Measurements from ENCODE around the gene EEF1AKMT4.

EEF1AKMT4 gene

DNA sequence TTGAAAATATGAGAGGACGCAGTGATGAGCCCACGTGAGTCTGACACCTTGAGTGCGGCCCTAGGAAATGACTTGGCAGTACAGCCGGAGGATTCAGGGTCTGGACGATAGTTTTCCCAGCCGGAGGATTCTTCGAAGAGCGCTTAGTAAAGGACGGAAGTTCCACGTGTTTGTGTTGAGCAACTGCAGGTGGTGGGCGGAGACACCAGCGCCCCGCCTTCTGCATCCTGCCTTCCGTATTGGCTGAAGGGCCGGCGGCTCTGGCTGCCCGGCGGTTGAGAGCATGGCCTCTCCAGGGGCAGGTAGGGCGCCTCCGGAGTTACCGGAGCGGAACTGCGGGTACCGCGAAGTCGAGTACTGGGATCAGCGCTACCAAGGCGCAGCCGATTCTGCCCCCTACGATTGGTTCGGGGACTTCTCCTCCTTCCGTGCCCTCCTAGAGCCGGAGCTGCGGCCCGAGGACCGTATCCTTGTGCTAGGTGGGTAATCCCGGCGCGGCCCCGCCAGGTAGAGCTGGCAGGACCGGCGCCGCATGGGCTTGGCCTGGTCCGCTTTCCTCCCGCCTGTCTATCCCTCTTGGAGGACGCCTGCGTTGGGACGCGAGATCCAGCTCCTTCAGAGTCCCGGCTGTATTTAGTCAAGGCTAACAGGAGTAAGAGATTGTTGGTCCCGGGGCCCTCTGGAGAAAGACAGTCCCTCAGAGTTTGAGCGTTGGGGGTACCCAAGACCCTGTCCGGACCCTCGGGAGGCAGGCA lies at the start of gene EEF1AKMT4:
Gene EEF1AKMT4 (plus strand): TSS at position 261 of the 755 bp plus-strand sequence. CDS start 23 bp downstream, at position 284.
- DNase-seq, result peak; percentile 90 to 96

DNA sequence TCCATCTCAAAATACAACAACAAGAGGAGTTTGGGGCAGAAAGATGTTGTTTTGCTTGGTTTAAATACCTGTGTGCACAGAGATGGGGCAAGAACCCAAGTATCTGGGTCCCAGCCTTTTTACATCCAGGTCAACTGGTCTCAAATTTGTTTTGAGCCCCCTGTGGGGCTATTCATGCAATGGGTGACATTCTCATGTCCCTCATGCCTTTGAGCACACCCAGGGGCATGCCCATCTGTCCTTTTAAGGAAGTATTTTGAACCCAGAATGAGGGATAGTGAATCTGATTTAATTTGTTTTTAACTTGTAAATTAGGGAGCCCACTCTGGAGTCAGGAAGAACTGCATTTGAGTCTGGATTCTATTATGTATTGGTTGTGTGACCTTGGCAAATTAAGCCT lies 48.6 kb upstream of the EEF1AKMT4 start:
- no peak for DNase-seq

DNA sequence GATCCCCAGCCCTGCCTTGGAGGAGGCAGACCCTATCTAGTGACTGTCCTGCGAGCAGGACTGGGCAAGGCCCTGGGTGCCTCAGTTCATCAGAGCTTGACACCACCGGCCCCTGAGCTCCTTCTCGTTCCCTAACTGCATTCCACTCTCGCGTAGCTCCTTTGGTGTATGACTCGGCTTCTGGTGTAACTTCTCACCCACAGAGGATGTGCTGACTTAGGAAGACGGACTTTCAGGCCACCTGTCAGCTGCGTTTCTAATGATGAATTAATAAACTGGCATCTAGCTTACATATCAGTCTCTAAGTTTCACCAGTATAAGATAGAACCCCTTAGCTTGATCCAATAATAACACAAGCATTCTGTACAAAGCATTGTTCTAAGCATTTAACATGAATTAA lies 45.9 kb upstream of the EEF1AKMT4 start:
- DNase-seq, result no peak

DNA sequence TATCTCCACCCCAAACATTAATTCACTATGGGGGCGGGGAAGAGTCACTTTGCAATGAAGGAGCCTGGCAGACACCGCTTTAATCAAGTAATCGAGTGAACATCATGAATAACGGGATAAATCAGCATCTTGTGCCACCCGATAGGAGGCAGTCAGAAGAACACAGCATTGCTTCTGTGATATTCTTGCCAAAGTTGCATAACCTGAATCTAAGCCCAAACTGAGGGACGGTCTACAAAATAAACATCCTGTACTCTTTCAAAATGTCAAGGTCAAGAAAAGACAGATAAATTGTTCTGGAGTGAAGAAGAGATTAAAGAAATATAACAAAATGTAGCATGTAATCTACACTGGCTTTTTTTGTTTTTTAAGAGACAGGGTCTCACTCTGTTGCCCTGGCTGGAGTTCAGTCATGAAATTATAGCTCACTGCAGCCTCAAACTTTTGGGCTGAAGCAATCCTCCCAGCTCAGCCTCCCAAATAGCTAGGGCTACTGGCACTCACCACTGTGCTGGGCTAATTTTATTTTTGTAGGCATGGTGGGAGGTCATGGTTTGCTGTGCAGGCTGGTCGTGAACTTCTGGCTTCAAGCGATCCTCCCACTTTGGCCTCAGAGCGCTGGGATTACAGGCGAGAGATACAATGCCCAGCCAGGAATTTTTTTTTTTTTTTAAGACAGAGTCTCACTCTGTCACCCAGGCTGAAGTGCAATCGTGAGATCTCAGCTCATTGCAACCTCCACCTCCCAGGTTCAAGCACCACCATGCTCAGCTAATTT lies 40.1 kb upstream of the EEF1AKMT4 start:
- no peak for DNase-seq

DNA sequence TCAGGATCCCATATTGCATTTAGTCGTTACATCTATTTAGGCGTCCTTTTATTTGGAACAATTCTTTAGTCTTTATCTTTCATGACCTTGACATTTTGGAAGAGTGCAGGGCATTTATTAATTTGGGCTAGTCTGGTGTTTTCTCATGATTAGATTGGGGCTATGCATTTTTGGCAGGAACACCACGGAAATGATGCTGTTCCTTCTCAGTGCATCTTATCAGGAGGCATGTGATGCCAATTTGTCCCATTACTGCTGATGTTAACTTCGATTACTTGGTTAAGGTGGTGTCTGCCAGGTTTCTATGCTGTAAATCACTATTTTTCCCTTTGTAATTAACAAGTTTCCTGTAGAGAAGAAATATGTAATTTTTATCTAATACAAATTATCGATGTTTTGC lies 38.2 kb upstream of the EEF1AKMT4 start:
- no peak for DNase-seq

DNA sequence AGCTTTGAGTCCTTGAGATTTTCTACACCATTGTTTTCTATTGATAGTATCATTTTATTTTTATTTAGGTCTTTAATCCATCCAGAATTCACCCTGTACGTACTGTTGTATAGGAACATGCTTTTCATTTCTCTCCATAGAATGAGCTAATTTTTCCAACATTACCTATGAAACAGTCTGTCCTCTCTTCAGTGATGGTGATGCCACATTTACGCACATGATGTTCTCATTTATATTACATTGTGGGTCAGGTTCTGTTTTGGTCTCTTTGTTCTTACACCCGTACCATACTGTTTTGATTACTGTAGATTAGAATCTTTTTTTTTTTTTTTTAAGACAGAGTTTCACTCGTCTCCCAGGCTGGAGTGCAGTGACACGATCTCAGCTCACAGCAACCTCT lies 37.8 kb upstream of the EEF1AKMT4 start:
- DNase-seq, result no peak

DNA sequence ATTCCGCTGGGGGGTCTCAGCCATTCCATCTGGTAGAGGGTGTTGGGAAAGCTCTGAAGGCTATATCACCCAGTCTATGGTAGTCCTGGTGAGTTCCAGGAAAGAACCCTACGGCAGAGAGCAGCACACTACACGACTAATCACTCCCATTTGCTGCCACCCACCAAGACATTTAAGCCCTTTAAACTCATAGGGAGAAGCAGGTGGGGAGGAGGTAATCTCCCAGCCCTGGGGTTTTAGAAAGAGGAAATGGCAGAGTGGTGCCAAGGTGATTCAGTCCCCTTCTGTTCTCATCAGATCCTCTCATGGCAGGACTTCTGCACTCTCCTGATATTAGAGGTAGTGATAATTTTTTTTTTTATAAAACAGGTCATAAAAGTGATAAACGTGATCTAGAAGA lies 30.7 kb upstream of the EEF1AKMT4 start:
- DNase-seq, result no peak

DNA sequence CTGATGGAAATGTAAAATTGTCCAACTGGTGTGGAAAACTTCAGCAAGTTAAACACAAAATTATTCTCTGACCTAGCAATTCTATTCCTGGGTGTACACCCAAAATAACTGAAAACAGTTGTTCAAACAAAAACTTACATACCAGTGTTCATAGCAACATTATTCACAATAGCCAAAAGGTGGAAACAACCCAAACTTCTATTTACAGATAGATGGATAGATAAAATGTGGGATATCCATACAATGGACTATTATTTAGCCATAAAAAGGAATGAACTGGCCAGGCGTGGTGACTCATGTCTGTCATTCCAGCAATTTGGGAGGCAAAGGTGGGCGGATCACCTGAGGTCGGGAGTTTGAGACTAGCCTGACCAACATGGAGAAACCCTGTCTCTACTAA lies 27.0 kb upstream of the EEF1AKMT4 start:
- DNase-seq, result no peak

DNA sequence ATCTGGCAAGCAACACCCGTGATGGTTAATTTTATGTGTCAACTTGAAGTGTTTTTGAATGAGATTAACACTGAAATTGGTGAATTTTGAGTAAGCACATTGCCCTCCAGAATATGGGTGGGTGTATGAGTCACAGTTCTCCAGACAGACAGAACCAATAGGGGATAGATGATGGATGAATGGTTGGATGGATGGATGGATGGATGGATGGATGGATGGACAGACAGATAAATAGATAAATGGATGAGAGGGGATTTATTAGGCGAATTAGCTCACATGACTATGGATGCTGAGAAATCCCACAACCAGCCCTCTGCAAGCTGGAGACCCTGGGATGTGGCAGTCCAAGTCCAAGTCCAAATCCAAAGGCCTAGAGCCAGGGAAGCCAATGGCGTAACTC lies 25.5 kb upstream of the EEF1AKMT4 start:
- DNase-seq, result no peak

DNA sequence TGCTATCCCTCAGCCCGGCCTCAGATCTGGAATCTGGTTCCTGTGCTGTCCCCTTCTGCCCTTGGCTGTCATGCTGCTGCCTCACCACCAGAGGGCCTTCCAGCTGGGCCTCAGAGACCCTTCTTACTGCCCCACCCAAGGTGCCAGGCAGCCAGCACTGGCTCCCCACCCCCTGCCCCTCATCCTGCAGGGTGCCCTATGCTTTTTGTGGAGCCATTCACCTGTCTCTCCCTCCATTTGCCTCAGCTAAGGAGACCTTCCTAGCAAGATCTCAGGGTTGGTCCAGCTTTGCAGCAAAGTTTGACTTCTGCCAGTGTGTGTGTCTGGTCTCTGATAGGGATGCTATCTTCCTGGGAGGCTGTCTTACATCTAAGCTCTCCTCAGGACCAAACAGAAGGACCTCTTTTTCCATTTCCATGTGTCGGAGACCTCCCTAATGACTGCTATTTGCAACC lies 22.0 kb upstream of the EEF1AKMT4 start:
- peak; percentile 44 to 48 for DNase-seq

DNA sequence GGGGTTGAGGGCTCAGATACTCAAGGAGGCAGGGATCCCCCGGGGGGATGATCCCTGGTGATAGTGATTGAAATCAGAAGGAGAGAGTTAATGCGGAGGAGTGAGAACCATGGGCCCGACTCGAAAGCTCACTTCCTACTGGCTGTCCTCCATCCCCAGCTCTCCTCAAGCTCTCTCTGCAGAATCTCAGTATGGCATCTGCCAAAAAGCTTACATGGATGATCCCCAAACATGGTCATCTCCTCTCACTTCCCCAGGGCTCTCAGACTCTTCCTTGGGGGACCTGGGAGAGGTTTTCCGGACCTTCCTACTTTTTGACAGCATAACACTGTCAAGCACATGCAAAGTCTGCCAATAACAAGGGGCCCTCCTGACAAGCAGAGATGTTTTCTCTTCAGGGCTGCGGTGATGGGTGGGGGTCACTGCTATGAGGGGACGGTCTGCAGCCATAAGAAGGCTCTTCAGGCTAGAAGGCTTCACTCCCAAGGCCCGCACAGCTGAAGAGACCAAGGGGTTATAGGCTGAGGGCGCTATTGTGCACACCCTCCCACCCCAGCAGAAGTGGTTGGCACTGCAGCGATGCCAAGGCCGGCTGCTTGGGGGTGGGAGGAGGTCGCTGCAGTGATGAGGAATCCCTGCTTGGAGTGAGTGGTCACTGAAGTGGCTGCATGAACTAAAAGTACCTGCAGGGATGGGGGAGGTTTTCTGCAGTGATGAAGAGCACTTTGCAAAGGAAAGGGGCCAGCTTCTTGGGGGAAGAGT lies 20.9 kb upstream of the EEF1AKMT4 start:
- no peak for DNase-seq

DNA sequence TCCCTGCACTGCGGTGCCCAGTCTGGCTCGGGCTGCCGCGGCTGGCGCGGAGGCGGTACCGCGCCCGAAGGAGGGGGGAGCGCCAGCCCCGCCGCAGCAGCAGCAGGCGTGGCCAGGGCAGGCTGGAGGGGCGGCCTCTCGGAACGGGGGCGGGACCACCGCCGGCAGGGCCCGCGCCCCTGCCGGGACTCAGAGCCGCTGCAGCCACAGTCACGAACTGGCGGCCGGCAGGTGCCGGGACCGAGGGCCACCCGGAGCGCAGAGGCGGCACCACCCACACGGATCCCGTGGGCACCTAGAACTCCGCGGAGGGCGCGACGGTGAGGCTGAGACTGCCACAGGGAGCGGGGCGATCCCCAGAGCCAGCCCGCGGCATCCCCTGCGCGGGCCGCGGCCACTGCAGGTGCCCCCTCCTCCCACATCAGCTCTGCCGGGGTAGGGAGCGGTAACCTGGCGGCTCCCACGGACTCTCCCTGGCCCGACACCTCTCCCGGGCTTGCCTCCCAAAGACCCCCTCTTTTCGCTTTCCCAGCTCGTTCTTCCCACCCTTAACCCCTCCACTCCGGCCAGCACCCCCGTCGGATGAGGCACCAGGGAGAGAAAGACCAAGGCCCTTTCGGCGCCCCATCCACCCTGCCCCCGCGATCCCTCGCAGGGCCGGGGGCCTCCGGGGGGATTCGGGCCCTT lies 19.9 kb upstream of the EEF1AKMT4 start, which contains the start of gene VWA5B2:
Gene VWA5B2 (plus strand): TSS at position 192 of the 687 bp plus-strand sequence. CDS start 944 bp downstream, outside the sequence.
- DNase-seq, result peak; percentile 64 to 67

DNA sequence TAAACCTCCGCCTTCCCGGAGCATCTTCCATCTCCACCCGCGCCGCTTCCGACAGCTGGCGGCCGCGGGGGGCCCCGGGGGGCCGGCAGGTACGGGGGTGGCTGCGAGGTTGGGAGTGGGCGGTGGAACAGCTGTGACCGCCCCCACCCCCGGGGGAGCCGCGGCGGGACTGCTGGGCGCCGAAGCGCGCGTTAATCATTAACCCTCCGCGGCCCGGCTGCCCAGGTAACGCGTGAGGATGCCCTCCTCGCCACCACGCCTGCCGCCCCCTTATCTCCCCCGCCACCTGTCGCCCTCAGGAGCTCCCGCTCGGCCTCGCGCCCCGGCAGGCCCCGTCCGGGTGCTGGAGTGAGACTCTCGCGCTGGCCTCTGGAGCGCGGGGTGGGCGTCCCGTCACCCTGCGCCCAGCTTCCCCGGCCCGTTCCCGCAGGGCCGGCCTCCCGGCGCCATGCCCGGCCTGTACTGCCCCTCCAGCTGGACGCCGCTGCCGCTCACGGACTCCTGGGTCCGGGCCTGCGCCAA lies 19.3 kb upstream of the EEF1AKMT4 start:
- DNase-seq, result peak in 1 of 2 experiments; percentile 26

DNA sequence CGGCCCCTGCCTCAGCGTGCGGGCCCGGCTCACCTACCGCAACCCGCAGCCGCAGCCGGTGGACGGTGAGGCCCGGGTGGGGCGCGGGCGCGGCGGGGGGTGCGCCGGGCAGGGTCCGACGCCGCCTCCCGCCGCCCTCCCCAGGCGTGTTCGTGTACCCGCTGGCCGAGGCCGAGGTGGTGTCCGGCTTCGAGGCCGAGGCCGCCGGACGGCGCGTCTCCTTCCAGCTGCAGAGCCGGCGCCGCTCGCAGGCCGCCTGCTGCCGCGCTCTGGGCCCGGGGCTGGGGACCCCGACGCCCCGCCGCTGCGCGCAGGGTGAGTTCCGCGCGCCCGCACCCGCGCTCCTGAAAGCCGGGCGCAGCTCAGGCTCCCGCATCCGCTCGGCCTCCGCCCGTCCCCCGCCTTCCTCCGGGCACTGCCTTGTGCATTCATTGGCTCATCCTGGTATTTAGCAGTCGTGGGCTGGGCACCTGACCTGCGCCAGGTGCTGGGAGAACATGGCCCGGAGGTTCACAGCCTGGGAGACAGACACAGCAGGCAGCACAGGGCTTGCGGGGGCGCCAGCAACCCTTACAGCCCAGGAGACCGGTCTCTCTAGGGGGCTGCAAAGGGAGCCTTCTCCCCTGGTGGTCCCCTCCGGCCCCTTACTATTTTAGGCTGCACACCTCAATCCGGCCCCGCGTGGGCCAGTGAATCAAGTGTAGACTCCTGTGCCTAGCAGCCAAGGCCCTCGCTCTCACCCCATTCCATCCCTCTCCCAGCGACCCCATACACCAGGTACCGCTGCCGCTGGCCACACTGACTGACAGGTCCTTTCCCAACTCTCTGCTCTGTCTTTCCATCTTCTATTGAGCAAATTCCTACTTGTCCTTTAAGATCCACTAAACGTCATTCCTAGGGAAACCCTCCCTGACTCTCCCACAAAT lies 18.6 kb upstream of the EEF1AKMT4 start:
- DNase-seq, result no peak

DNA sequence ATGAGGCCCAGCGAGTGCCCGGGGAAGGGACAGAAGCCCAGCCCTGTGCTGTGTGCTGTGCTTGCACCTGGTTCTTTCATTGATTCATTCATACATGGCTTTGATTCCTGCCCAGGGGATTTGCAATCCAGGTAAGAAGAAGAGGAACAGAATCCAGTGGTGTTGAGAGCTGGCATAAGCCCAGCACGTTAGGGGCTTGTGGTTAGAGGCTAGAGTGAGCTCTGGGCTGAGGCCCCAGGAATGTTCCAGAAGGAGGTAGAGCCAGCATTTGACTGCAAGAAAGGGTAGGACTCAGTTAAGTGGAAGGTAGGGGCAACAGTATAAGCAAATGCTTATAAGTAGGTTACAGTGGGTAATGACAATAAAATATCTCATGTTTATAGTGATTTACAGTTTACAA lies 17.8 kb upstream of the EEF1AKMT4 start:
- DNase-seq, result no peak

DNA sequence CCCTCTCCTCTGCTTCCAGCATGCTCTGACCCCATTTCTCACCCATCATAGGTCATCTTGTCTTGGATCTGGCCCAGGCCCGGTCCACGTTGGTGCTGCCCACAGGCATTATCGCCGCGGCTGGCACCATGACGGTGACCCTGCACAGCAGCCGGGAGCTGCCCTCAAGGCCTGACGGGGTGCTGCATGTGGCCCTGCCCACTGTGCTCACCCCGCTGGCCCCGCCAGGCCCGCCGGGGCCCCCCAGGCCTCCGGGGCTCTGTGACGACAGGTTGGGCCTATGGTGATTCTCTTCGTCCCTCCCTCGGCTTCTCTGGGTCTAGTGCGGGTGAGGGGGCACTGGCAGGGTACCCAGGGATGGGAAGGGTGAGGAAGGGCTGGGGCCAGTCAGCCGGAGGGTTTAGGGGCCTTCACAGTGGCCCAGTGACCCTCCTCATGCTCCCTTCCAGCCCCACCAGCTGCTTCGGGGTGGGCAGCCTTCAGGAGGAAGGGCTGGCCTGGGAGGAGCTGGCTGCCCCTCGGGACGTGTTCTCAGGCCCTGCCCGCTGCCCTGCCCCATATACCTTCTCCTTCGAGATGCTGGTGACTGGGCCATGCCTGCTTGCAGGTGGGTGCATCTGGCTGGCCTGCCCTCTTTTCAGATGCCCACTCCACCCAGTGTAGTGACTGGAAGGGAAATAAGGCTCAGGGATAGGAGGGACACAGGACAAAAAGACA lies 16.2 kb upstream of the EEF1AKMT4 start:
- DNase-seq, result no peak

DNA sequence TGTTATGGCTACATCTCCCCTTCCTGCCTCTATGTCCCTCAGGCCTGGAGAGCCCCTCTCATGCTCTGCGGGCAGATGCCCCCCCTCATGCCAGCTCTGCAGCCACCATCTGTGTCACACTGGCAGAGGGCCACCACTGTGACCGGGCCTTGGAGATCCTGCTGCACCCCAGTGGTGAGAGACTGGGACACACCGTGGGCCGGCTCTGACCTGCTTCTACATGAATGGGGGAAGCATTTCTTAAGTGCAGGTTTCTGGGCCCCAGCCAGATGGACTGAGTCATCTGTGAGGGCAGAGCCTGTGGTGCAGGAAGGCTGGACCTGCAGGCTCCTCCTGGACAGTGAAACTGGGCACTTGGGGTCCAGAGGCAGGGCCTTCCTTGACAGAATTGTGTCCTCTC lies 15.2 kb upstream of the EEF1AKMT4 start:
- no peak for DNase-seq

DNA sequence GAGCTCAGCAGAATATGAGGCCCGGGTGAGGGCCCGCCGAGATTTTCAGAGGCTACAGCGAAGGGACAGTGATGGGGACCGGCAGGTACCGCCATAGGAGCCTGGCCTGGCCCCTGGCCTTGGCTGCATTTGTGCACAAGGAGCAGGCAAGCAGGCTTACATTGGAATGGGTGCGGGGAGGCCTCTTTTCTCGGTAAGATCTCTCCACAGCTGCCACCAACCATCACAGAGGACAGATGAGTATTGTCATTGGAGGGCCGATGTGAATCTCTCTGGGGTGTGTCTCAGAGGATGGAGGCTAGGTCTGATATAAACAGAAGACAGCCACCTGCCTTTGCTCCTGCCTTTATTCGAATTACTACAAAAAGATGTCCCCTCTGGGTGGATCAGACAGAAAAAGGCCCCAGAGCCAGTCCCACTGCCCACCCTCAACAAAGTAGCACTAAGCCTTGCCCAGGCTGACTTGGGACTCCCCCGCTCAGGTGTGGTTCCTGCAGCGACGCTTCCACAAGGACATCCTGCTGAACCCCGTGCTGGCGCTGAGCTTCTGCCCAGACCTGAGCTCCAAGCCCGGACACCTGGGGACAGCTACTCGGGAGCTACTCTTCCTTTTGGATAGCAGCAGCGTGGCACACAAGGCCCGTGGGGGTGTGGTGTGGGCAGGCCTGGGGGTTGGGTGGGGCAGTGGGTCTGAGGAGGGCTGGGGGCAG lies 14.6 kb upstream of the EEF1AKMT4 start:
- no peak for DNase-seq

DNA sequence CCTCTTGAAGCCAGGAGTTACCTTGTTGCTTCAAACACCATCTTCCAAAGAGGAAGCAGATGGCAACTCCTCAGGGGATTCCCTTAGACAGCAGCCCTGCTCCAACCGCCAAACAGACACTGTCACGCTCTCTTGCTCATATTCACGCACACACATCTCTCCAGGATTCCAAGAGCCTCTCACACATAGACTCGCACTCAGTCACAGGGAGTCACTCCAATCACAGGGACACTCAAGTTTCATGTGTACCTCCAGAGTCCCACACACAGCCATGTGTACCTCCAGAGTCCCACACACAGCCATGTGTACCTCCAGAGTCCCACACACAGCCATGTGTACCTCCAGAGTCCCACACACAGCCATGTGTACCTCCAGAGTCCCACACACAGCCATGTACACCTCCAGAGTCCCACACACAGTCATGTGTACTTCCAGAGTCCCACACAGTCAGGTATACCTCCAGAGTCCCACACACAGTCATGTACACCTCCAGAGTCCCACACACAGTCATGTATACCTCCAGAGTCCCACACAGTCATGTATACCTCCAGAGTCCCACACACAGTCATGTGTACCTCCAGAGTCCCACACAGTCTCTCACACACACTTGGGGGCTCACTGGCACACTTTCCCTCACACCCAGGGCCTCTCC lies 14.0 kb upstream of the EEF1AKMT4 start:
- DNase-seq, result no peak

Data from stimulated activated CD4-positive, alpha-beta T cell treated with anti-CD3 and anti-CD28 coated beads, Interleukin-4, amount 100 ng/mL, for 4 hours (primary cell).